ENCODE measurements around the gene PLAAT4.

Gene PLAAT4

DNA sequence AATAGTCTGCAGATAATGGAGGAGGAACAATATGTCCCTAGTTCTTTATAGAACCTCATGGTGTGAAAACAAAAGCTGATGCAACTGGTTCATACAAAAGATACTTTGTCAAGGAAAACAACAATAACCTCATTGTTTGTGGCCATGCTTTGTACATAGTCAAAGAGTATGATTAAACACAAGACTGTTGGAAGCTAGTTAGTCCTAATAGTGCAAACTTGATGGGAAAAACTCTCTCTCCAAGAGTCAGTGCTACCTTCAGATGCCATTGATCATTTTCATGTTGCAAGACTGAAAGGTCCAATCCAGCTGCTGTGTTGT lies 46.7 kb downstream of the PLAAT4 start:
- H3K79me2 ChIP-seq (ENCODE audit: insufficient read depth, low read depth), result no peaks in the 10 kb centered on the region
- no peak overlapping the region for H3K9ac ChIP-seq
- H3K36me3 ChIP-seq (ENCODE audit: insufficient read depth), result no peaks in the 10 kb centered on the region
- H3K27me3 ChIP-seq (ENCODE audit: insufficient read depth, low read depth), result no peaks in the 10 kb centered on the region
- H3K4me3 ChIP-seq (IDR thresholded peaks at IDR 0.05; ENCODE audit: insufficient read depth, low read depth, low read length), result no peak overlapping the region
- no peaks in the 10 kb centered on the region for H4K20me1 ChIP-seq (ENCODE audit: insufficient read depth)
- H3K4me2 ChIP-seq, result no peak overlapping the region
- H3K27ac ChIP-seq, result no peak overlapping the region
- no peak overlapping the region for H2AFZ ChIP-seq (ENCODE audit: low read depth)
- TF ChIP-seq, protein P1, sequence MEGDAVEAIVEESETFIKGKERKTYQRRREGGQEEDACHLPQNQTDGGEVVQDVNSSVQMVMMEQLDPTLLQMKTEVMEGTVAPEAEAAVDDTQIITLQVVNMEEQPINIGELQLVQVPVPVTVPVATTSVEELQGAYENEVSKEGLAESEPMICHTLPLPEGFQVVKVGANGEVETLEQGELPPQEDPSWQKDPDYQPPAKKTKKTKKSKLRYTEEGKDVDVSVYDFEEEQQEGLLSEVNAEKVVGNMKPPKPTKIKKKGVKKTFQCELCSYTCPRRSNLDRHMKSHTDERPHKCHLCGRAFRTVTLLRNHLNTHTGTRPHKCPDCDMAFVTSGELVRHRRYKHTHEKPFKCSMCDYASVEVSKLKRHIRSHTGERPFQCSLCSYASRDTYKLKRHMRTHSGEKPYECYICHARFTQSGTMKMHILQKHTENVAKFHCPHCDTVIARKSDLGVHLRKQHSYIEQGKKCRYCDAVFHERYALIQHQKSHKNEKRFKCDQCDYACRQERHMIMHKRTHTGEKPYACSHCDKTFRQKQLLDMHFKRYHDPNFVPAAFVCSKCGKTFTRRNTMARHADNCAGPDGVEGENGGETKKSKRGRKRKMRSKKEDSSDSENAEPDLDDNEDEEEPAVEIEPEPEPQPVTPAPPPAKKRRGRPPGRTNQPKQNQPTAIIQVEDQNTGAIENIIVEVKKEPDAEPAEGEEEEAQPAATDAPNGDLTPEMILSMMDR (conservative IDR thresholded peaks at IDR 0.05; ENCODE audit: low read depth, low read length), result no peak
- peaks cover 5% of the 10 kb centered on the region for H3K4me1 ChIP-seq (ENCODE audit: low read depth, poor library complexity, severe bottlenecking)

DNA sequence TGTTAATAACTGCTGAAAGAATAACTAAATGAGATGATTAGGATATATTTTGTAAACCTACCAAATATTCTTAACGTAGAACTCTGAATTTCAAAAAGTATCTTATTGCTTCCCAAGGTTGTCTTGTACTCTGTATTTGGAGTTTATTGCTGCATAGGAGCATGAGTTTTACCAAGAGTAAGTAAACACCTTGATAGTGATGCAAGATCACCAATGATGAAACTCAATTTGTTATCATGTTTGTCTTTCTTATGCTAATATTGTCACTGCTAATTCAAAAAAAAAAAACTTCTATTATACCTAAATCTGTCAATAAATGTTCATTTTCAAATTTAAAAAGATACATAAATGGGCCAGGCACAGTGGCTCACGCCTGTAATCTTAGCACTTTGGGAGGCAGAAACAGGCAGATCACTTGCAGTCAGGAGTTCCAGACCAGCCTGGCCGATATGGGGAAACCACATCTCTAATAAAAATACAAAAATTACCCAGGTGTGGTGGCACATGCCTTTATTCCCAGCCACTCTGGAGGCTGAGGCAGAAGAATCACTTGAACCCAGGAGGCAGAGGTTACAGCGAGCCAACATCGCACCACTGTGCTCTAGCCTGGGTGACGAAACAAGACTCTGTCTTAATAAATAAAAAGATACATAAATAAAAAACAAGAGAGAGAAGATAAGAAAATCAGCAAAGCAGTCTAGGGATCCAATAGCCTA lies 50.0 kb downstream of the PLAAT4 start:
- Histone ChIP-seq H3K79me2 (ENCODE audit: insufficient read depth, low read depth) (no peaks in the 10 kb centered on the region), H3K4me1 (ENCODE audit: low read depth, poor library complexity, severe bottlenecking) (peaks cover 5% of the 10 kb centered on the region), H4K20me1 (ENCODE audit: insufficient read depth) (no peaks in the 10 kb centered on the region), H3K27ac (no peak overlapping the region), H3K36me3 (ENCODE audit: insufficient read depth) (no peaks in the 10 kb centered on the region), H3K4me3 (IDR thresholded peaks at IDR 0.05; ENCODE audit: insufficient read depth, low read depth, low read length) (no peak overlapping the region), H2AFZ (ENCODE audit: low read depth) (no peak overlapping the region), H3K27me3 (ENCODE audit: insufficient read depth, low read depth) (no peaks in the 10 kb centered on the region), H3K4me2 (no peak overlapping the region), H3K9ac (no peak overlapping the region)
- TF ChIP-seq, protein P1 (conservative IDR thresholded peaks at IDR 0.05; ENCODE audit: low read depth, low read length), result no peak

DNA sequence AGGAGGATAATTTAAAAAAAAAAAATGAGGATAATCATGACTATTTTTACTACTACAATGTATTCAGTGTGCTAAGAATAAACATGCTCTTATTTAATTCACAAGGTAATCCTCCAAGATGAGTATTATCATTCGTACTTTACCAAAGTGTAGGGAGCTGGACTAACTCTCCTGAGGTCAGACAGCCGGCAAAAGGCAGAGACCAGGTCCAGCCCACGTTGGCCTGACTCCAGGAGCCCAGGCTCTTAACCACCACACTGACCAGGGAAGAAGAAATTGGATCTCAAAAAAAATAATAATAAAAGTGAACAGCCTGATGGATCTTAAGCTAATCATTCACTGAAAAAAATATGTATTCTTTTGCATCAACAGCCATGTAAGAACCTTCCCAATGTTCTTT lies 52.4 kb downstream of the PLAAT4 start:
- no peaks in the 10 kb centered on the region for H3K27me3 ChIP-seq (ENCODE audit: insufficient read depth, low read depth)
- no peaks in the 10 kb centered on the region for H4K20me1 ChIP-seq (ENCODE audit: insufficient read depth)
- H2AFZ ChIP-seq (ENCODE audit: low read depth), result no peak overlapping the region
- H3K4me3 ChIP-seq (IDR thresholded peaks at IDR 0.05; ENCODE audit: insufficient read depth, low read depth, low read length), result no peak overlapping the region
- H3K79me2 ChIP-seq (ENCODE audit: insufficient read depth, low read depth), result no peaks in the 10 kb centered on the region
- no peak overlapping the region for H3K27ac ChIP-seq
- H3K9ac ChIP-seq, result no peak overlapping the region
- H3K4me2 ChIP-seq, result no peak overlapping the region
- H3K4me1 ChIP-seq (ENCODE audit: low read depth, poor library complexity, severe bottlenecking), result no peaks in the 10 kb centered on the region
- TF ChIP-seq, protein P1 (conservative IDR thresholded peaks at IDR 0.05; ENCODE audit: low read depth, low read length), result no peak
- no peaks in the 10 kb centered on the region for H3K36me3 ChIP-seq (ENCODE audit: insufficient read depth)

DNA sequence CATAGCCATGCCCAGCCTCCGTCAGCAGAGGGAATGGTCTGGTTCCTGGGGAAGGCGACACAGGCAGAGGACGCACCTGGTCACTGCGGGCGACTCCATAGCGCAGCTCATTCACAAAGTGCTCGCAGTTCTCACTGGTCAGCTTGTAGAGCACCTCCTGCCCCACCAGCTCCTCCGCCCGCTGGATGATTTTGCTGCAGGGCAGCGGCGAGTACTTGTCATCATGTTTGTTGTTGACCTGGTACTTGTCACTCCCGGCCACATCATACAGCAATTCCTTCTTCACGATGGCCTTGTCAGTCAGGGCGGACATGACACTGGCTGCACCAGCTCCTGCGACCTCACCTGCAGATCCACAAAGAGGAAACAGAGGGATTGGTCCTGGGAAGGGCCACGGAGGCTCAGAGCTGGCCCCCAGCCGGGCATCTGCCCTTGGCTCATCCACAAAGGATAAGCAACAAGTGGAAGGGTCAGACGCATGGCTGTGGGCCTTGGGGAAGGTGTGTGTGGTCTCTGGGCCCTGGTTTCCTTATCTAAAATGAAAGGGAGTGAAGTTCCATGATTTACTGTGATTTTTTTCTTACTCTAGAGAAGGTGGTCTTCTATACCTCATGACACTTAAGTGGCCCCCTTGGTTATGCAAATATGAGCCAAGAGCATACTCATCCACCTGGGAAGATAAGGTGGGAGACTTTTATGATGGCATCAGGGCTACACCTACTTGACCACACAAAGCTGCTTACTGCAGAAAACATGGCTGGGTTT lies 53.6 kb downstream of the PLAAT4 start:
- Histone ChIP-seq H3K27ac (no peak overlapping the region), H3K9ac (no peak overlapping the region), H3K79me2 (ENCODE audit: insufficient read depth, low read depth) (no peaks in the 10 kb centered on the region), H3K36me3 (ENCODE audit: insufficient read depth) (no peaks in the 10 kb centered on the region), H4K20me1 (ENCODE audit: insufficient read depth) (no peaks in the 10 kb centered on the region), H2AFZ (ENCODE audit: low read depth) (no peak overlapping the region), H3K4me2 (no peak overlapping the region), H3K27me3 (ENCODE audit: insufficient read depth, low read depth) (no peaks in the 10 kb centered on the region), H3K4me3 (IDR thresholded peaks at IDR 0.05; ENCODE audit: insufficient read depth, low read depth, low read length) (no peak overlapping the region), H3K4me1 (ENCODE audit: low read depth, poor library complexity, severe bottlenecking) (no peaks in the 10 kb centered on the region)
- TF ChIP-seq, protein P1 (conservative IDR thresholded peaks at IDR 0.05; ENCODE audit: low read depth, low read length), result no peak

Data from KMS-11 (cell line).